Right lobe of liver (tissue), 4 donors: ENCODE data around the gene INHBC.
A peak's percentile ranks its signal among the peaks of the same experiment; 100 is the strongest.

Source experiments
- POLR2A ChIP-seq: fragments of 450-650 bp; IDR thresholded peaks from one replicate; pipeline ENCODE4 v1.6.1; 2017; ENCODE audit warnings: antibody characterized with exemption, mild to moderate bottlenecking
- TF ChIP-seq, protein P1 (sequence below), 4 donors: fragments of 200-600 bp in 3 of 4; fragments of 450-650 bp in 1 of 4; IDR thresholded peaks; one replicate each; pipeline versions ENCODE4 v1.5.1 to v1.8.0; 2016 to 2022; ENCODE audit warnings: antibody characterized with exemption in 4 of 4, mild to moderate bottlenecking in 2 of 4
- donor health status: DM: no; HTN: no; CAD: no.
- donor health status: DM: no; HTN: no; CAD: no.
- donor health status: DM: no; HTN: yes; CAD: no.

- TF ChIP-seq, protein P1, sequence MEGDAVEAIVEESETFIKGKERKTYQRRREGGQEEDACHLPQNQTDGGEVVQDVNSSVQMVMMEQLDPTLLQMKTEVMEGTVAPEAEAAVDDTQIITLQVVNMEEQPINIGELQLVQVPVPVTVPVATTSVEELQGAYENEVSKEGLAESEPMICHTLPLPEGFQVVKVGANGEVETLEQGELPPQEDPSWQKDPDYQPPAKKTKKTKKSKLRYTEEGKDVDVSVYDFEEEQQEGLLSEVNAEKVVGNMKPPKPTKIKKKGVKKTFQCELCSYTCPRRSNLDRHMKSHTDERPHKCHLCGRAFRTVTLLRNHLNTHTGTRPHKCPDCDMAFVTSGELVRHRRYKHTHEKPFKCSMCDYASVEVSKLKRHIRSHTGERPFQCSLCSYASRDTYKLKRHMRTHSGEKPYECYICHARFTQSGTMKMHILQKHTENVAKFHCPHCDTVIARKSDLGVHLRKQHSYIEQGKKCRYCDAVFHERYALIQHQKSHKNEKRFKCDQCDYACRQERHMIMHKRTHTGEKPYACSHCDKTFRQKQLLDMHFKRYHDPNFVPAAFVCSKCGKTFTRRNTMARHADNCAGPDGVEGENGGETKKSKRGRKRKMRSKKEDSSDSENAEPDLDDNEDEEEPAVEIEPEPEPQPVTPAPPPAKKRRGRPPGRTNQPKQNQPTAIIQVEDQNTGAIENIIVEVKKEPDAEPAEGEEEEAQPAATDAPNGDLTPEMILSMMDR (IDR thresholded peaks at IDR 0.05) = peak in 1 of 4 donors; percentile 16
- peak; percentile 97 for TF ChIP-seq POLR2A
Observed at GRCh38 chr12:57430931-57431566, 3.5 kb upstream of the INHBC start, which contains the start of gene R3HDM2.
